HG03108 (cell line): ENCODE data around the gene ATP6AP1.
"Not testable (repeated sequence)": the region's sequence is repeated elsewhere in the genome, so short reads cannot be mapped to it uniquely, and the experiment has no call there.

ENCODE experiments used
- ATAC-seq: cut with Tn5 transposase; IDR thresholded peaks from one replicate; pipeline ENCODE4 v1.9.1; 2021; ENCODE audit warnings: moderate library complexity; ENCODE audit not compliant: unreplicated experiment

The ATP6AP1 gene

GRCh38 chrX:154398668-154399526, 29.6 kb upstream of the ATP6AP1 start:
- no peak for ATAC-seq

GRCh38 chrX:154399527-154400368, 28.7 kb upstream of the ATP6AP1 start:
- no peak for ATAC-seq

GRCh38 chrX:154400369-154400817, 28.1 kb upstream of the ATP6AP1 start:
- ATAC-seq: not testable (repeated sequence)

- no peak for ATAC-seq
Observed at GRCh38 chrX:154401045-154401799, 27.3 kb upstream of the ATP6AP1 start.

- no peak for ATAC-seq
Observed at GRCh38 chrX:154401918-154402621, 26.4 kb upstream of the ATP6AP1 start.

GRCh38 chrX:154402622-154403127, 25.8 kb upstream of the ATP6AP1 start:
- ATAC-seq: no peak

GRCh38 chrX:154403192-154403591, 25.3 kb upstream of the ATP6AP1 start:
- ATAC-seq: no peak

- ATAC-seq: no peak
Observed at GRCh38 chrX:154403858-154404257, 24.6 kb upstream of the ATP6AP1 start.

- no peak for ATAC-seq
Observed at GRCh38 chrX:154404625-154405192, 23.8 kb upstream of the ATP6AP1 start.

GRCh38 chrX:154408659-154409221, 19.7 kb upstream of the ATP6AP1 start:
- ATAC-seq: no peak

GRCh38 chrX:154409222-154409871, 19.1 kb upstream of the ATP6AP1 start, which contains the start of gene DNASE1L1:
DNASE1L1 (minus strand) TSS chrX:154409254; CDS start chrX:154405568, 3,686 bp downstream.
- ATAC-seq: peak; percentile 49

GRCh38 chrX:154411981-154412340, 16.5 kb upstream of the ATP6AP1 start:
- peak; percentile 45 for ATAC-seq

- ATAC-seq: no peak
Observed at GRCh38 chrX:154412468-154412867, 16.0 kb upstream of the ATP6AP1 start.

GRCh38 chrX:154413142-154413541, 15.3 kb upstream of the ATP6AP1 start:
- no peak for ATAC-seq

- no peak for ATAC-seq
Observed at GRCh38 chrX:154417157-154417556, 11.3 kb upstream of the ATP6AP1 start.

GRCh38 chrX:154419189-154419588, 9.3 kb upstream of the ATP6AP1 start:
- ATAC-seq: no peak

- ATAC-seq: no peak
Observed at GRCh38 chrX:154419688-154420401, 8.6 kb upstream of the ATP6AP1 start.

GRCh38 chrX:154420402-154420756, 8.1 kb upstream of the ATP6AP1 start:
- ATAC-seq: no peak
